Erythroblast (primary cell): ENCODE data around the gene DLK2.

Source experiments
- DNase-seq, 2 experiments: peaks; one replicate each; lab custom pipeline; 2025; lab: John Stamatoyannopoulos, UW
- GATA1 ChIP-seq: IDR thresholded peaks from 2 replicates; pipeline ENCODE4 v1.6.1; 2011; ENCODE audit warnings: low read depth, mild to moderate bottlenecking, control low read depth, low read length, moderate library complexity
- POLR2A ChIP-seq: IDR thresholded peaks from 2 replicates; pipeline ENCODE4 v1.6.1; 2011; ENCODE audit warnings: mild to moderate bottlenecking, low read length

Gene DLK2

DNA sequence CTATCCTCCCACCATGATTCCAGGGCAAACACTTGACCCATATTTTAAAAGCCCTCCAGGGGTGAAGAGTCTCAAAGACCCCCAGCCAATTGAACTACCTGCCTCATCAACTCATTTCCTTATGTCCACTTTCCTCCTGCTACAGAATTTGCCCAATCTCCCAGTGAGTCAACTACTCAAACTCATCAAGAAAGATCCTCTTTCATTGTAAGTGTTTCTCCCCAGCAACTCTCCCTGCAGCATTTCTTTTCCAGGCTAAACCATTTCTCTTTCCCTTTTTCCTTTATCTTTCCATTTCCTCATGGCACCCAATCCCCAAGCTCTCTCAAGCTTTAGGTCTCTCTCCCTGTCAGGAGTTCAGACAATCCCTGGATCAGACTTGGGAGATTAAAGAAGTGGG lies 1.5 kb downstream of the DLK2 start:
- DNase-seq: no peak
- no peak for TF ChIP-seq GATA1
- TF ChIP-seq POLR2A: no peak

DNA sequence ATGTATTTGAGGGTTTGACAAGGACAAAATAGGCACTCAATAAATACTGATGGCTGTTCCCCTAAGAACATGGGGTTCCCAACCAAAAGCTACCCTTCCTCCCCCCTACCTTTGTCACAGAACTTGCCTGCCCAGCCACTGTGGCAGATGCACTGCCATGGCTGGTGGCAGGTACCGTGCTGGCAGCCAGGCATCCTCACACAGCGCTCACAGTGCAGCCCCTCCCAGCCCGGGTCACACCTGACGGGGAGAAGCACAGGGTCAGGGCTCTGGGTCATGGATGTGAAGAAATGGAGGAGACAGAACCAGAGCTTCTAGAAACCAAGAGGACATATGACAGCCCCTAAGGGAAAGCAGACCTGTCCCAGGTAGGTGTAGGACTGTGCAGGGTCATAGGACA lies 2.5 kb downstream of the DLK2 start:
- TF ChIP-seq GATA1 (no peak), POLR2A (no peak)
- no peak for DNase-seq

DNA sequence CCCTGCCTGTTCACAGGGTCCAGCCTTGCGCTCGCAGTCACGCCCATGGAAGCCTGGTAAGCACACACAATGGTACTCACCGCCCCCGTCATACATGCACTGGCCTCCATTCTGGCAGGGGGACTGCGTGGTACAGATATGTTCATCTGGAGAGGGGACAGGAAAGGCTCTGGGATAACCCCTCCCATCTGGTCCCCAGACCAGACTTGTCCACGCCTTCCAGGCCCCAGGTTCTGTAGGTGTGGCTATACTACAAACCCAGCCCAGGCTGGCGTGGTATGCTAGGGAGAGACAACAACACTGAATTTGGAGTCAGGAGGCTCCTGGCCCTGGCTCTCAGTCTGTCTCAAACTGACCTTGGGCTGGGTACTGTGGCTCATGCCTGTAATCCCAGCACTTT lies 3.4 kb downstream of the DLK2 start:
- TF ChIP-seq GATA1 (no peak), POLR2A (no peak)

DNA sequence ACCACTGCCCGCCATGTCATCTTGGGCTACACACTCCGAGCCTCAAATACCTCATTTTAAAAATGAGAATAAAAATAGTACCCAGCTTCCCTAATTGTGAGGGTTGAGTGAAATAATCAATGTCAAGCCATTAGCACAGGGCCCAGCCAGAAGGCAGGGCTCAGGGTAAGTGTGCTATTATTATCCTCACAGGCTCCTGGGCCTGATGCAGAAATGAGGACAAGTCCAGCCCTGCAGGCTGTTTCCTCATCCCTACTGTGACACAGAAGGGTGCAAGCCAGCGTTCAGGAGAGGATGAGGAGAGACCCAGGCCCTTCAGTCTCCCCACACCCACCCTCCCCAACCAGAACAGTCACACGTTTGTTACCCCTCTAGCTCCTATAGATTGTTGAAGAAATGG lies 4.0 kb downstream of the DLK2 start:
- TF ChIP-seq GATA1: no peak
- no peak for TF ChIP-seq POLR2A
- no peak for DNase-seq

More for the DNA sequence above, 3.4 kb downstream of the DLK2 start:
- no peak for DNase-seq

DNA sequence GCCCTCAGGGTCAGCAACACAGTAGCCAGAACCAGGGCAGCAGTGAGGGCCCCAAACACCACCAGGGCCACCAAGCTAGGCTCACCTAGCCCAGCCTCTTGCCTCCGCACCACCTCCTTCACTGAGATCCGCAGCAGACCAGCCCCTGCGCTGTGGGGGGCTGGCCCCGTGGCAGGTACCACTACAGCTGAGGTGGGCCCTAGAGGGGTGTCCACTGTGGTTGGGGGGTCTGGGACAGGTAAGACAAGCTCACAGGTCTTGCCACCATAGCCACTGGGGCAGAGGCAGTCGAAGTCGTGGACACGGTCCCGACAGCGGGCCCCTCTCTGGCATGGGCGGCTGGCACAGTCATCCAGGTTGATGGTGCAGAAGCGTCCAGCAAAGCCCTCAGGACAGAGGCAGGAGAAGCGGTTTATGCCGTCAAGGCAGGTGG lies 4.6 kb downstream of the DLK2 start:
- TF ChIP-seq POLR2A: no peak
- no peak for TF ChIP-seq GATA1
- DNase-seq: no peak

DNA sequence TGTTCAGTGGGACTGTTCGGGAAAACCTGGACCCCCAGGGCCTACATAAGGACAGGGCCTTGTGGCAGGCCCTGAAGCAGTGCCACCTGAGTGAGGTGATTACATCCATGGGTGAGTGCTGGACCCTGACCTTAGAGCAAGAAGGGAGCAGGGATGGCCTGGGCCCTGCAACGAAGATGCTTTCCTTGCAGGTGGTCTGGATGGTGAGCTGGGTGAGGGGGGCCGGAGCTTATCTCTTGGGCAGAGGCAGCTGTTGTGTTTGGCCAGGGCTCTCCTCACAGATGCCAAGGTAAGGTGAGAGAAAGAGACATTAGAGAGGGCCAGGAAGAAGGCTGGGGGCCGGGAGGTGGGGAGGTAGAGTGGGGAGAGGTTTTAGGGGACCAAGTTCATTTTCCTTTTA lies 6.4 kb downstream of the DLK2 start:
- TF ChIP-seq GATA1: no peak
- TF ChIP-seq POLR2A: no peak
- no peak for DNase-seq

DNA sequence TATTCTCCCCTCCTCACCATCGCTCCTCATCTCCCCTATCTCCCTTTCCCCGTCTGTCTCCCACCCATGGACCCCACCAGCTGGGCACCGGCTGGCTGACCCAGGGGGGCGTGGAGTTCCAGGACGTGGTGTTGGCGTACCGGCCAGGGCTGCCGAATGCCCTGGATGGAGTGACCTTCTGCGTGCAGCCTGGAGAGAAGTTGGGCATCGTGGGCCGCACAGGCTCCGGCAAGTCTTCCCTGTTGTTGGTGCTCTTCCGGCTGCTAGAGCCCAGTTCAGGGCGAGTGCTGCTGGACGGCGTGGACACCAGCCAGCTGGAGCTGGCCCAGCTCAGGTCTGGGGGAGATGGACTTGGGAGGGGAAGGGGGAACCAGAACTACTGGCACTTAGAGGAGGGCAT lies 7.7 kb downstream of the DLK2 start:
- TF ChIP-seq GATA1 (no peak), POLR2A (no peak)
- DNase-seq: no peak

DNA sequence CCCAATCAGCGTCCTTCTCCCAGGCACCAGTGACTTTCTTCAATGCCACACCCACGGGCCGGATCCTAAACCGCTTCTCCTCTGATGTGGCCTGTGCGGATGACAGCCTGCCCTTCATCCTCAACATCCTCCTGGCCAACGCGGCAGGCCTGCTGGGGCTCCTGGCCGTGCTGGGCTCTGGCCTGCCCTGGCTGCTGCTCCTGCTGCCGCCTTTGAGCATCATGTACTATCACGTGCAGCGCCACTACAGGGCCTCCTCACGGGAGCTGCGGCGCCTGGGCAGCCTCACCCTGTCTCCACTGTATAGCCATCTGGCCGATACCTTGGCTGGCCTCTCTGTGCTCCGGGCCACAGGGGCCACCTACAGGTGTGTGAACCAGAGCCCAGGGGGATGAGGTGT lies 9.8 kb downstream of the DLK2 start:
- TF ChIP-seq POLR2A (no peak), GATA1 (no peak)
- DNase-seq: no peak

DNA sequence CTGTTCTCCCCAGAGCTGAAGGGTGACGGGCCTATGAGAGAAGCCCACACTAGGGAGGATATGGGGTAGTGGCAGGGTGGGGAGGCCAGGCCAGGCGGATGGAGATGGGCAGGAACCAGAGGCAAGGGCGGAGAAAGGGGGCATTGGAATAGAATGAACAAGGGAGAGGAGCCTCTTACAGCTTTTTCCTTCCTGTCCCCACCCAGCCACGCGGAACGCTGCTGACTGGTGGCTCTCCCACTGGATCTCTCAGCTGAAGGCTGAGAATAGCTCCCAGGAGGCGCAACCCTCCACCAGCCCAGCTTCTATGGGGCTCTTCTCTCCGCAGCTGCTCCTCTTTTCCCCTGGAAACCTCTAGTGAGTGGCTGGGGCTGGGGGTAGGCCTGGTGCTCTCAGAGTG lies 10.8 kb downstream of the DLK2 start:
- no peak for TF ChIP-seq POLR2A
- no peak for TF ChIP-seq GATA1
- no peak for DNase-seq

DNA sequence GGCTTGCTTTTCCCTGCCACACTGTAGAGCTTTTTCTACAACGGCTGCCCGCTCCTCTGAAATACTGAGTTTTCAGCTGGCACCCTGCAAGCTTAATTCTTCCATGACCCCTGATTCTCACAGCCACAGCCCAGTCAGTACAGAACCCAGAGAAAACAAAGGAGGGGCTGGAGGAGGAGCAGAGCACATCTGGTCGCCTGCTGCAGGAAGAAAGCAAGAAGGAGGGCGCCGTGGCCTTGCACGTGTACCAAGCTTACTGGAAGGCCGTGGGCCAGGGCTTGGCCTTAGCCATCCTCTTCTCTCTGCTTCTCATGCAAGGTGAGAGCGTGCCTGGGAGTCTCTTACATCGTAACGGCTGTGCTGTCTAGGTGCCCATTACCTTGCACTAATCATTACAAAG lies 11.3 kb downstream of the DLK2 start:
- DNase-seq: no peak
- TF ChIP-seq POLR2A (no peak), GATA1 (no peak)

DNA sequence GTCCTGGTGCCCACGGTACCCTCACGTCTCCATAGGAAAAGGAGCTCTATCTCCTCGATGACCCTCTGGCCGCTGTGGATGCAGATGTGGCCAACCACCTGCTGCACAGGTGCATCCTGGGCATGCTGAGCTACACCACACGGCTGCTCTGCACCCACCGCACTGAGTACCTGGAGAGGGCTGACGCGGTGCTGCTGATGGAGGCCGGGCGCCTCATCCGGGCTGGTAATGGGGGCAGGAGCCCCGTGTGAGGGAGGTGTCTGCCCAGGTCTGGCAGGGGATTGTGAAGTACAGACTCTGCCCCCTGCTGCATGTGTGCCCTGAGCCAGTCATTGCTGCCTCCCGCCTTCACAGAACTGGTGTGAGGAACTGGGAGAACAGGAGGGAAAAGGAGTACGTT lies 12.4 kb downstream of the DLK2 start:
- no peak for DNase-seq
- TF ChIP-seq GATA1 (no peak), POLR2A (no peak)

DNA sequence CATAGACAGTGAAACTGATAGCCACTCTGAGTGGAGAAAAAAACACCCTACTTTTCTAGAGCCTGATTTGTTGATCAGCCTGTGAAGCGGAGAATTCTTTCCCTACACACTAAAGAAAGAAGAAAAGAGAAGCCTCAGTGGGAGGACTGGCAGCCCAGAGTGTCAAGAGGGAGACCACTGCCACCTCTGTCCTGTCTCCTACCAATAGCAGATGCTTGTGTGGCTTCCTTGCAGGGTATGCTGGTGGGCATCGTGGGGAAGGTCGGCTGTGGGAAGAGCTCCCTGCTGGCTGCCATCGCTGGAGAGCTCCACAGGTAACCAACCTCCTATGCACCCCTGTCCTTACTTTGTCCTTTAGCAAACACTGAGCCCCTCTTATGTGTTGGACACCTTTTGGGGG lies 17.6 kb downstream of the DLK2 start:
- TF ChIP-seq GATA1 (no peak), POLR2A (no peak)
- no peak for DNase-seq

DNA sequence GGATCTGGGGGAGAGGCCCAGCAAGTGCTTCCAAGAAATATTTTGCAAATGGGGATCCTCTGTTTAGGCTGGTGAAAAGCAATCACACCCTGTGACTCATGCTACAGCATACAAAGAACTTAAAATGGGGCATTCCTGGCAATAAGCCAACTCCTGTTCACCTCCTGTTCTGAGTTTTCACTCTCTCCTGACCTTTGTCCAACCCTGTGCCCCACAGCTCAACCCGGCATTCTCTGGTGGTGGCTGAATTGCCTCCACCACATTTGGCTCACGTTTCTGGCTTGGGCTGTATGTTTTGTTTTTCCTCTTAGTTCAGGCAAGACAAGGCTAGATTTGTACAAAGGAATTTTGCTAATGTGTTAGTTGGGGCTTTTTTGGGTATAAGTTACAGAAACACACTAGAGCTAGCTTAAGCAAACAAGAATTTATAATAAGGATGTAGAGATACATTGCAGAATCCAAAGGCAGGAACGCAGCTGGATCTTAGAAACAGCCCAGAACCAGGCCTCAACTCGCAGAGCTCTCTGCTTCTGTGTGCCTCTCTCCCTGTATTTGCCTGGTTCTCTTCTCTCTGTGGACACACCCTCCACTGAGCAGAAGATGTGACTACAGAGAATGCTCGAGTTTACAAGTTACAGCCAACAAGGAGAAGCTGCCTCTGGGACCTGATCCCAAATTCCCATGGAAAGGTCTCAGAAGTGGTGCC lies 18.6 kb downstream of the DLK2 start:
- no peak for DNase-seq
- no peak for TF ChIP-seq GATA1
- no peak for TF ChIP-seq POLR2A

DNA sequence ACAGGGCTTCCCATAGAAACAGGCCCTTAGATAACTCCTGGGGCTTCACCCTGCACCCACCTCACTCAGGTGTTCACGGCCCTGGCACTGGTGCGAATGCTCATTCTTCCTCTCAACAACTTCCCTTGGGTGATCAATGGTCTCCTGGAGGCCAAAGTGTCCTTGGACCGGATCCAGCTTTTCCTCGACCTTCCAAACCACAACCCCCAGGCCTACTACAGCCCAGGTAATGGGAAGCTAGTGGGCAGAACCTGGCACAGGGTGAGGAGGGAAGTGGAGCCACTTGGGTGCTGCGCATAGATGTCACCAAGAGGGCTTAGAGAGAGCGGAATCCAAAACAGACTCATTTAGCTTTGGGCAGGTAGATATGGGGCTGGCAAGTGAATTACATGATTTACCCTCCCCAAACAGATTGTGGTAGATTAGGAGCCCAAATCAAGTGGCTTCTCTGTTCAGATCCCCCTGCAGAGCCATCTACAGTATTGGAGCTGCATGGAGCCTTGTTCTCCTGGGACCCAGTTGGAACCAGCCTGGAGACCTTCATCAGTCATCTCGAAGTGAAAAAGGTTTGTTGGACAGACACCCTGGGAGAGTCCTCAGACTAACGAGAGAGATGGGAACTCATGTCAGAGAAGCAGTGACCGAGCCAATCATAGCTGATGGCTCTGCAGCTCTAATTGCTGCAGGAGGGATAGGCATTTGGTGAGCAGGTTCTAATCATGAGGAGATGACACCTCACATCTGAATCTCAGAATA lies 19.5 kb downstream of the DLK2 start:
- TF ChIP-seq POLR2A (peak; percentile 5), GATA1 (no peak)
- DNase-seq: no peak

DNA sequence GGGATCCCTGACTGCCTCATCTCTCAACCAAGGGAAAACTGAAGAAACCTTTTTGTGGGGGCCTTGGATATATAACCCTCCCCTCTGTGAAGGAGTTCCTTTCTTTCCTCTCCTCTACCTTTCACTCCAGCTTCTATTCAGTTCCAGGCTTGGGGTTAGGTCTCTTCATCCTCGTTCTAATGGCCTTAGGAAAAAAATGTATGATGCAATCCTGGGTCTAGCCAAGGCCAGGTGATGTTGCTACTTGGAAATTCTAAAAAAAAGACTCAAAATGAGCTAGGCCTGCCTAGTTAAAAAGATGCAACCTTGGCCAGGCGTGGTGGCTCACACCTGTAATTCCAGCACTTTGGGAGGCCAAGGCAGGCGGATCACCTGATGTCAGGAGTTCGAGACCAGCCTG lies 20.4 kb downstream of the DLK2 start:
- TF ChIP-seq GATA1: no peak
- TF ChIP-seq POLR2A: no peak
- DNase-seq: no peak
